GM19328 (cell line): ENCODE results near the gene GFAP.
A peak's percentile ranks its signal among the peaks of the same experiment; 100 is the strongest.
"Not testable (repeated sequence)": the region's sequence is repeated elsewhere in the genome, so short reads cannot be mapped to it uniquely, and the experiment has no call there.

Experiments
- ATAC-seq: cut with Tn5 transposase; IDR thresholded peaks from one replicate; pipeline ENCODE4 v1.9.1; 2021; ENCODE audit warnings: mild to moderate bottlenecking, moderate library complexity; ENCODE audit not compliant: unreplicated experiment

The GFAP gene

DNA sequence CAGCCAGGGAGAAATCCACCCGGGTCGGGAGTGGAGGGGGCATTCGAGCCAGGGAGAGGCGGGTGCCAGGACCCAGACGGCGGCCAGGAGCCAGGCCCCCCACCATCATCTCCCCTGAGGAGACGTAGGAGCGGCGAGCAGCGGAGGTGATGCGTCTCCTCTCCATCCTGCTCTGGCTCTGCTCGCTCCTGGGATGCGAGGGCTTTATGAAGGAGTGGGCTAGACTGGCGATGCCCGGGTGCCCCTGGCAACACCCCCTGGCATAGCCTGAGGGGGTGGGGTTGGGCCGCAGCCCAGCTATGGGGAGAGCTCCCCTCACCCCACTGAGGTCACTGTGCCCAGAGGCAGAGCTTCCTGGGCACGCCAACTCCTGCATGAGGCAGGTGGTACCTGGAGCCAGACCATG lies at the start of gene GFAP:
Gene GFAP (minus strand): TSS at position 180 of the 406 bp plus-strand sequence. CDS start 14 bp downstream, at position 166.
- no peak for ATAC-seq

DNA sequence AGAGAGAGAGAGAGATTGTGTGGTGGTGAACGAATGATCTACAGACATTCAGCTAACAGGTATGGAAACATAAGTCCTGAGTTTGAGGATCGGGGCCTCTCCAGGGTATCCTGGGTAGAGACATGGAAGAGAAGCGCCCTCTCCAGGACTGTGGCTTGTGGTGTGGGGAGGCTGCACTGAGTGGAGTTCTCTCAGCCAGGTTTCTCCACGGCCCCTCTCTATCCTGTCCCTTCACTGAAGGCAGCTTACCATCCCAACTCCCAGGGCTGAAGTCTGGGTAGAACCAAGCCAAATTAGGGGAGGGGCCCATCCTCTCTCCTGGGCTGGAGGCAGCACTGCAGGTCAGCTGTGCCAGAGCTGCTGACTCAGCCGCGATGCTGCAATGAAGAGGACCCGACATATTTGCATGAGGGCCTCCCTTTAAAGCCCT lies 46.6 kb upstream of the GFAP start:
- ATAC-seq, result no peak

- ATAC-seq, result no peak
These were observed 45.4 kb upstream of the GFAP start for GRCh38 chr17:44960691-44961090.

DNA sequence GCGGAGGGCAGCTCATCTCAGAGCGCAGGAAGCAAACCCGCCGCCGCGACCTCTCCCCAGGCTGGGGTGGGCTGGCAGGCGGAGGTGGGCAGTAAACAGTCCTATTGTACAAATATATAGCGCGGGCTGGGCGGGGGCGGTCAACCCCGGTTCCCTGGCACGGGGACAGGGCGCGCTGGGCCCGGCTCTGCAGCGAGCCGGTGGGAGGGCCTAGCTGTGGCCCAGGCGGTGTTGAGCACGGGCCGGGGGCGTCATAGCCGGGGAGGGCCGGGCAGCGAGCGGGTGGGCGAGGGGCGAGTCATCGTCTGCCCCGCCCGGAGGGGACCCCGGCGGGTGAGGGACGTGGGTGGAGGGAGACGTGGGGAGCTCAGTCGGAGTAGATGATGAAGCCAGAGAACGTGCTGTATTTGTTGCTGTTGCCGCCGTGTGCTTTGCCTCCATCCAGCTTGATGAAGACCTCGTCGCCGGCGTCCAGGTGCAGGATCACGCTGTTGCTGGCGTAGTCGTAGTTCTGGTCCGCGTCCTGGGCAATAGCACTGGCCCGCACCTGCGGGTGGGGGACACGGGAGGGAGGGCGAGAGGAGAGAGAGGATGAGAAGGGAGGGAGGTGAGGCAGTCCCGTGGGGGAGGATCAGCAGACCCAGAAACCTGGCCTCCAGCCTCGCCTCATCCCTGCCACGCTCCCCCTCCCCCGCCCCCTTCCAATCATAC lies 44.7 kb upstream of the GFAP start:
- no peak for ATAC-seq

DNA sequence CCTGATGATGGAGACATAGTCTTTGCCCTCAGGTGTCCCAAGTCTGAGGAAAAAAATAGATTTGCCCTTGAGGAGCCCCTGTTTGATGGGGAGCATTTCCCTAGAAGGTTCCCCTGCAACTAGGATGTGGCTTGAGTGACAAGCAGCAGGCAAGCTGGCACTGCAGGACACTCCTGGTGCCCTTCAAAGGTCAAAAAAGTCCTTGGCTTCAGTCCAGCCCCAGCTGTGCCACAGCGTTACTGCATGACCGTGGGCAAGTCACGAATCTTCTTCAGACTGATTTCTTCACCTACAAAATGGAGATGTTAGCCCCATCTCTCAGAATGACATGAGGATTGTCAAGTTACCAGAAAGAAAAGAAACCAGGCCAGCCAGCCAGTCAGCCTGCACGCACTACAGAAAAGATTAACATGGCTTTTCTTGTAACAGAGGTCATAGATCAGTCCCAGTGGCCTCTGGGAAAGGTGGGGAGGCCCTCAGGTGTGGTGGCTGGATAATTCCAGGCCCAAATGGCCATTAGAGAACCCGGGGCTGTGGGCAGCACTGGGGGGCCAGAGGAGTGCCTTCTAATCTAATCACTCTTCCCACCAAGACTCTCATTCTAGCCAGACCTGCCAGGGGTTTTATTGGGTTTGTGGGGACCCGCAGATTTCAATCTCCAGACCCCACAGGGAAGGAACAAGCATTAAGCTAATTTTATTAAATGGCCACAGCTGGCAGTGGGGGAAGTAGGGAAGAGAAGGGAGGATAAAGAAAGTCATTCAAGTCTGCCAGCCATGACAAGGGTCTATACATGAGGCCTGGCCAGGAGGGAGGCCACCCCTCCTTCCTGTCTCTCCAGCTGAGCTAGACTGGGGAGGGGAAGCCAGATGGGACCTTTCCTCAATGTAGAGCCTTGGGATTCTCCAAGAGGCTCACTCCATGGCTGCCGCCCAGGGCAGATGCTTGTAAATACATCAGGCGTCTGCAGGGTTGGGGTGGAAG lies 42.0 kb upstream of the GFAP start:
- no peak for ATAC-seq

- no peak for ATAC-seq
These were observed 40.5 kb upstream of the GFAP start for GRCh38 chr17:44955674-44956425.

- no peak for ATAC-seq
These were observed 37.7 kb upstream of the GFAP start for GRCh38 chr17:44952946-44953475.

DNA sequence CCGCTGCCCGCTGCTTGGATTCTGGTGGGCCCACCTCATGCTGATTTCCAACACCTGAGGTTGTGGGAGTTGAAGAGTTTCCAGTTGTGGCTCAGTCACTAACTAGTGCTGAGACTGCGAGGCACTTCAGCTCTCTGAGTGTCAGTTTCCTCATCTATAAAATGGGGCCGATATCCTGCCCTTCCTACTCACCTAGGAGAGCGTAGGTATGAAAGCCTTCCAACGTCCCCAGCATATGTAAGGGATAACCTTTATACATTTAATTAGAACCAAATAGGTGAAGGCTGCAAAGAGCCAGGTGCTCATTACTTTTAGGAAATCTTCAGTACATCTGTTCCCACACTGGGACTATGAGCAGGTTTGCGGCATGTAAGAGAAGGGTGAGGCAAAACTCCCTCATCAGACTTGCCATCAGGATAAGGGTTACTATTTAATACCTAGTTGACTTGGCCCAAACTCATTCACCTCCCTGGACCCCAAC lies 33.1 kb upstream of the GFAP start:
- no peak for ATAC-seq

- peak; percentile 94 for ATAC-seq
These were observed 32.4 kb upstream of the GFAP start, which contains the start of gene KIF18B for GRCh38 chr17:44947461-44948314. KIF18B (minus strand) TSS chr17:44947773; CDS start chr17:44936344, 11,429 bp downstream.

- not testable (repeated sequence) for ATAC-seq
These were observed 30.4 kb upstream of the GFAP start for GRCh38 chr17:44945652-44946051.

DNA sequence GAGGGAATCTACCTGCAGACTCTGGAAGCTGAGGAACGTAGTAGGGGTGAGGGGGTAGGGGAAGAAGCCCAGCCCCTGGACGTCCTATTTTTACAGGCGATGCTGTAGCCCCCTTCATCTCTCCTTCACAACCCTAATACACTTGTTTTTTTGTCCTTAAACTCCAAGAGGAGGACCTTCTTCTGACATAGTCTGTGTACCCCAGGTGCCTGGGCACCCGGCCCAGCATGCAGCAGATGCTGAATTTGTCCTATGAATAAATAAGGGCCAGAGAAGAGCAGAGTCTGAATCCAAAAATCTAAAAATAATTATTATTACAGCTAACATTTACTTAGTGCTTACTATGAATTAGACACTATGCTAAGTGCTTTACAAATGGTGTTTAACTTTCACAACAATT lies 27.2 kb upstream of the GFAP start:
- ATAC-seq, result no peak

- no peak for ATAC-seq
These were observed 26.5 kb upstream of the GFAP start for GRCh38 chr17:44941712-44942331.

DNA sequence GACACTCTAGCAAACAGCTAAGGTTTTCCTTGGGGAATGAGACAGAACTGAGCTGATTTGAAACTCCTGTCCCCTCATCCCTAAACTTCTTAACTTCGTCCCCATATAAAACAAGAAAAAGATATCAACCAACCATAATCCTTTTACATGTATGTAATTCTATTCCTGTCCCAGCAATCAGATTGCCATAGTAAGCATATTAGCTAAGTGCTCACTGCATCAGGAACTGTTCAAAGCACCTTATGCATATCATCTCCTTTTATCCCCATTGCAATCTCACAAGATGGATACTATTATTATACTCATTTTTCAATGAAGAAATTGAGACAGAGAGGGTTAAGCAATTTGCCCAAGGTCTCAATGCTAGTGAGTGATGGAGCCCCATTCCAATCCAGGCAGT lies 25.5 kb upstream of the GFAP start:
- no peak for ATAC-seq

DNA sequence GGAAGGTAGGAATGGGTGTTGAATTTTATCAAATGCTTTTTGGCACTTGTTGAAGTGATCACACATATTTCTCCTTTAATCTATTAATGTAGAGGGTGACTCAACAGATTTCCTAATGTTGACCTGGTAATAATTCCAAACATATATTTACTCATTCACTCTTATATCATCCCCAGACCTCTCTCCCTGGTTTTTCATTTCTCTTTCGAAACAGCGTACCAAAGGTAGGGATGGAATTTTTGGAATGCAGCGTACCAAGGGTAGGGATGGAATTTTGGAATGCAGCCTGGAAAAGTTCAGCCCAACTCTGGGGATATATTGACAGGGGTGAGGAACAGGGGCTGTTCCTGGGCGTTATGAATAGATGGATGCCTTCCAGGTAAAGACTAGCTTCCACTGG lies 25.0 kb upstream of the GFAP start:
- no peak for ATAC-seq

- no peak for ATAC-seq
These were observed 19.8 kb upstream of the GFAP start for GRCh38 chr17:44935116-44935515.

DNA sequence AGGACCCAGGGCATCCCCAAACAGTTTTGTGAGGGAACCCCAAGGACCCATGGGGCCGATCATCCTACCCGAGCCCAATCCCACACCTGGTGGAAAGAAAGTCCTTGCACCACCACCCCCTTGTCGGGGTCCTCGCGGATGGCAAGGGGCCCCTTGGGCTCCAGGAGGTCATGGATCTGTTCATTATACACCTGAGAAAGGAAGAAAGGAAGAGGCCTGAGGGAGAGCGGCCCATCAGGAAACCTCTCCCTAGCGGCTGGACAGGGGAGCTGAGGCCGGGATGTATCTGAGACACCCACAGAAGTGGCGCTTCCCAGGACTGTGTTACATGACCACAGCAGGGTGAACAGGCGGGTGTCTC lies 19.4 kb upstream of the GFAP start:
- ATAC-seq, result no peak

GRCh38 chr17:44933824-44934744 lies 18.8 kb upstream of the GFAP start:
- ATAC-seq, result no peak

GRCh38 chr17:44932787-44933097 lies 17.4 kb upstream of the GFAP start:
- no peak for ATAC-seq
